C4-2B (cell line): ENCODE results near the gene CDCA5.

Source experiments
- CTCF ChIP-seq: fragments of 450-650 bp; conservative IDR thresholded peaks from 2 replicates; pipeline ENCODE4 v1.5.1; 2017; ENCODE audit warnings: mild to moderate bottlenecking
- ZFX ChIP-seq: fragments of 450-650 bp; IDR thresholded peaks from 2 replicates; pipeline ENCODE4 v1.6.1; 2017

GRCh38 chr11:65107751-65108468, 24.1 kb upstream of the CDCA5 start:
- TF ChIP-seq CTCF, result no peak
- no peak for TF ChIP-seq ZFX
